Measurements from ENCODE around the gene MRC1.

- TF ChIP-seq PATZ1 (tag by site-specific recombination; IDR thresholded peaks at IDR 0.05), result no peak
- no peak for TF ChIP-seq CTCF (tag by site-specific recombination; IDR thresholded peaks at IDR 0.05)
- no peak for TF ChIP-seq ZBTB8A (tag by site-specific recombination; IDR thresholded peaks at IDR 0.05)
- no peak for TF ChIP-seq KLF10 (tag by site-specific recombination; IDR thresholded peaks at IDR 0.05)
Measured at GRCh38 chr10:17765602-17766001, 43.5 kb upstream of the MRC1 start.

All from HEK293 (cell line).